ENCODE measurements around the gene RGS3.

The RGS3 gene

GRCh38 chr9:113566016-113566711 lies 102.6 kb downstream of the RGS3 start:
- Histone ChIP-seq H2AFZ (ENCODE audit: low read length) (no peak overlapping the region), H3F3A (ENCODE audit: insufficient read depth, low read length) (no peaks in the 10 kb centered on the region), H3K79me2 (ENCODE audit: insufficient read depth, low read length) (no peaks in the 10 kb centered on the region), H3K4me2 (ENCODE audit: low read length) (no peak overlapping the region), H3K4me1 (ENCODE audit: insufficient read depth, low read length, severe bottlenecking) (peaks cover 8% of the 10 kb centered on the region), H3K27ac (ENCODE audit: low read depth, low read length, poor library complexity, severe bottlenecking) (no peak overlapping the region), H3K27me3 (ENCODE audit: insufficient read depth, low read length) (no peaks in the 10 kb centered on the region), H3K36me3 (ENCODE audit: insufficient read depth, low read length) (no peaks in the 10 kb centered on the region), H3K9me2 (ENCODE audit: low read depth, low read length) (no peaks in the 10 kb centered on the region), H3K9me3 (ENCODE audit: low read length) (no peaks in the 10 kb centered on the region), H4K20me1 (ENCODE audit: insufficient read depth, low read length) (no peaks in the 10 kb centered on the region), H3K9ac (ENCODE audit: low read length) (no peak overlapping the region), H3K4me3 (ENCODE audit: low read depth, low read length, poor library complexity, severe bottlenecking) (no peak overlapping the region)
- TF ChIP-seq CTCF (IDR thresholded peaks at IDR 0.05; ENCODE audit: low read length) (no peak), EZH2 (IDR thresholded peaks at IDR 0.05; ENCODE audit: borderline replicate concordance, low read length) (no peak)

- no peak overlapping the region for H3K4me3 ChIP-seq (ENCODE audit: low read depth, low read length, poor library complexity, severe bottlenecking)
- TF ChIP-seq EZH2 (IDR thresholded peaks at IDR 0.05; ENCODE audit: borderline replicate concordance, low read length): no peak
- TF ChIP-seq CTCF (IDR thresholded peaks at IDR 0.05; ENCODE audit: low read length): no peak
- no peaks in the 10 kb centered on the region for H4K20me1 ChIP-seq (ENCODE audit: insufficient read depth, low read length)
- H3K9ac ChIP-seq (ENCODE audit: low read length): no peak overlapping the region
- H3K36me3 ChIP-seq (ENCODE audit: insufficient read depth, low read length): no peaks in the 10 kb centered on the region
- no peaks in the 10 kb centered on the region for H3F3A ChIP-seq (ENCODE audit: insufficient read depth, low read length)
- H3K9me2 ChIP-seq (ENCODE audit: low read depth, low read length): no peaks in the 10 kb centered on the region
- H3K79me2 ChIP-seq (ENCODE audit: insufficient read depth, low read length): no peaks in the 10 kb centered on the region
- H3K27me3 ChIP-seq (ENCODE audit: insufficient read depth, low read length): no peaks in the 10 kb centered on the region
- peaks cover 8% of the 10 kb centered on the region for H3K4me1 ChIP-seq (ENCODE audit: insufficient read depth, low read length, severe bottlenecking)
- H3K9me3 ChIP-seq (ENCODE audit: low read length): no peaks in the 10 kb centered on the region
- no peak overlapping the region for H2AFZ ChIP-seq (ENCODE audit: low read length)
- H3K4me2 ChIP-seq (ENCODE audit: low read length): no peak overlapping the region
- H3K27ac ChIP-seq (ENCODE audit: low read depth, low read length, poor library complexity, severe bottlenecking): no peak overlapping the region
These were observed 103.2 kb downstream of the RGS3 start for GRCh38 chr9:113566712-113567071.

- Histone ChIP-seq H3K4me2 (ENCODE audit: low read length) (no peak overlapping the region), H3K4me1 (ENCODE audit: insufficient read depth, low read length, severe bottlenecking) (peaks cover 8% of the 10 kb centered on the region)
These were observed 104.0 kb downstream of the RGS3 start for GRCh38 chr9:113567361-113568080.

More at GRCh38 chr9:113567361-113568080, 104.0 kb downstream of the RGS3 start:
- H3K9ac ChIP-seq (ENCODE audit: low read length): no peak overlapping the region
- H3K9me3 ChIP-seq (ENCODE audit: low read length): no peaks in the 10 kb centered on the region
- no peaks in the 10 kb centered on the region for H3K79me2 ChIP-seq (ENCODE audit: insufficient read depth, low read length)
- H3F3A ChIP-seq (ENCODE audit: insufficient read depth, low read length): no peaks in the 10 kb centered on the region
- H3K27ac ChIP-seq (ENCODE audit: low read depth, low read length, poor library complexity, severe bottlenecking): no peak overlapping the region
- no peak overlapping the region for H2AFZ ChIP-seq (ENCODE audit: low read length)
- TF ChIP-seq EZH2 (IDR thresholded peaks at IDR 0.05; ENCODE audit: borderline replicate concordance, low read length) (no peak), CTCF (IDR thresholded peaks at IDR 0.05; ENCODE audit: low read length) (no peak)
- H3K36me3 ChIP-seq (ENCODE audit: insufficient read depth, low read length): no peaks in the 10 kb centered on the region
- no peaks in the 10 kb centered on the region for H3K9me2 ChIP-seq (ENCODE audit: low read depth, low read length)
- no peaks in the 10 kb centered on the region for H4K20me1 ChIP-seq (ENCODE audit: insufficient read depth, low read length)
- H3K27me3 ChIP-seq (ENCODE audit: insufficient read depth, low read length): no peaks in the 10 kb centered on the region
- H3K4me3 ChIP-seq (ENCODE audit: low read depth, low read length, poor library complexity, severe bottlenecking): no peak overlapping the region
